ENCODE measurements around the gene DCLK2. TPM values are rescaled to one million over a fixed set of nuclear protein-coding genes. Genes with fewer than 3 reads are reported as not detected.

Gene DCLK2
- total and polyA plus RNA-seq, 9 donors = 4.4 to 9.8 (median 7.2) TPM

GRCh38 chr4:150212485-150212884, 134.2 kb downstream of the DCLK2 start:
- no peak for DNase-seq

GRCh38 chr4:150212927-150213326, 134.7 kb downstream of the DCLK2 start:
- no peak overlapping the region for H3K4me3 ChIP-seq
- intact Hi-C loops (cut with DNase I) = loop anchor here in 3 of 4 donors (10.0 kb wide), 3 partner anchors 138 to 208 kb away; partner anchors contain the start of gene DCLK2 (in 1 of the 3)
- WGBS, 3 donors = 94 to 100% (median 94%) methylated on average over 2 of the region's 2 CpGs
- no peaks in the 10 kb centered on the region for H3K27me3 ChIP-seq
- H3K36me3 ChIP-seq = no peaks in the 10 kb centered on the region
- H3K4me1 ChIP-seq (ENCODE audit: insufficient read depth) = peaks cover 1% of the 10 kb centered on the region
- no peak for DNase-seq
- TF ChIP-seq POLR2A (IDR thresholded peaks at IDR 0.05) (no peak), CTCF (IDR thresholded peaks at IDR 0.05) (no peak), EP300 (IDR thresholded peaks at IDR 0.05) (no peak)
- no peaks in the 10 kb centered on the region for H3K9me3 ChIP-seq
- no peak overlapping the region for H3K27ac ChIP-seq

More at GRCh38 chr4:150212485-150212884, 134.2 kb downstream of the DCLK2 start:
- Histone ChIP-seq H3K27me3 (no peaks in the 10 kb centered on the region), H3K36me3 (no peaks in the 10 kb centered on the region), H3K9me3 (no peaks in the 10 kb centered on the region), H3K4me1 (ENCODE audit: insufficient read depth) (peaks cover 1% of the 10 kb centered on the region), H3K4me3 (no peak overlapping the region), H3K27ac (no peak overlapping the region)
- TF ChIP-seq EP300 (IDR thresholded peaks at IDR 0.05) = no peak
- no peak for TF ChIP-seq POLR2A (IDR thresholded peaks at IDR 0.05)
- no peak for TF ChIP-seq CTCF (IDR thresholded peaks at IDR 0.05)
- intact Hi-C loops (cut with DNase I) = loop anchor here in 3 of 4 donors (10.0 kb wide), 3 partner anchors 138 to 208 kb away; partner anchors contain the start of gene DCLK2 (in 1 of the 3)

- DNase-seq = no peak
- TF ChIP-seq CTCF (IDR thresholded peaks at IDR 0.05) (no peak), POLR2A (IDR thresholded peaks at IDR 0.05) (no peak), EP300 (IDR thresholded peaks at IDR 0.05) (no peak)
- no peaks in the 10 kb centered on the region for H3K27me3 ChIP-seq
- intact Hi-C loops (cut with DNase I) = loop anchor here in 3 of 4 donors (10.0 kb wide), 3 partner anchors 141 to 211 kb away; partner anchors contain the start of gene DCLK2 (in 1 of the 3)
- WGBS, 3 donors = 85 to 92% (median 86%) methylated on average over 3 of the region's 3 CpGs
- no peaks in the 10 kb centered on the region for H3K36me3 ChIP-seq
- H3K4me1 ChIP-seq (ENCODE audit: insufficient read depth) = peaks cover 1% of the 10 kb centered on the region
- H3K9me3 ChIP-seq = no peaks in the 10 kb centered on the region
- H3K4me3 ChIP-seq = no peak overlapping the region
- H3K27ac ChIP-seq = no peak overlapping the region
These were observed 137.4 kb downstream of the DCLK2 start for GRCh38 chr4:150215601-150216000.

DNA sequence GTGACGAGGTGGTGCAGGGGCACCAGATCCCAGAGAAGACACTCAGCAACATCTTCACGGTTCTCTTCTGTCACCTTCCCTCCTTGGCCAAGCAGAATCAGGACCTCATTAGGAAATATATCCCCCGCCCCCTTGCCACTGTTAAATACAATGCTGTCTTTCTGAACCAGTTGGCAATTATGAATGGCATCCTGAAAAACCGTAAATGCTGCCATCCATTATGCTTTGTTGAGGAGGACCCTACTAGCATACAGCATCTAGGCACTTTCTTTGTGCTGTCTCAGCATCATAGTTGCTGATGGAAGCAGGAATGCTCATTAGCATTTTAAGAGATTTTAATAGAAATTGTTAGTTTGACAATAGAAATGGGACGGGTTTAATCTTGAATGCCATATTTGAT, 138.5 kb downstream of the DCLK2 start:
- intact Hi-C loops (cut with DNase I) = loop anchor here in 3 of 4 donors (10.0 kb wide), 3 partner anchors 142 to 212 kb away; partner anchors contain the start of gene DCLK2 (in 1 of the 3)
- WGBS, 3 donors = 91 to 92% (median 92%) methylated on average over 5 of the region's 5 CpGs
- no peak for DNase-seq
- Histone ChIP-seq H3K4me3 (no peak overlapping the region), H3K27me3 (no peaks in the 10 kb centered on the region), H3K9me3 (no peaks in the 10 kb centered on the region), H3K36me3 (no peaks in the 10 kb centered on the region), H3K4me1 (ENCODE audit: insufficient read depth) (peaks cover 1% of the 10 kb centered on the region), H3K27ac (no peak overlapping the region)
- no peak for TF ChIP-seq POLR2A (IDR thresholded peaks at IDR 0.05)
- TF ChIP-seq EP300 (IDR thresholded peaks at IDR 0.05) = no peak
- TF ChIP-seq CTCF (IDR thresholded peaks at IDR 0.05) = no peak

Measured in ovary (tissue), 9 donors.